NB4 (cell line): ENCODE results near the gene UBP1.
"Not testable (repeated sequence)": the region's sequence is repeated elsewhere in the genome, so short reads cannot be mapped to it uniquely, and the experiment has no call there.

ENCODE experiments used
- DNase-seq: peaks from one replicate; pipeline ENCODE4 v3.0.0; 2010; ENCODE audit warnings: low read depth
- H3K4me3 ChIP-seq: one replicate; pipeline ENCODE4 v1.5.1; 2011; ENCODE audit warnings: mild to moderate bottlenecking, low read depth, low read length, moderate library complexity
- CTCF ChIP-seq: IDR thresholded peaks from one replicate; pipeline ENCODE4 v1.5.1; 2012; ENCODE audit warnings: low read depth, low read length
- MAX ChIP-seq: IDR thresholded peaks from 2 replicates; pipeline ENCODE4 v1.6.1; 2011; ENCODE audit warnings: low read depth, low read length
- MYC ChIP-seq: IDR thresholded peaks from 2 replicates; pipeline ENCODE4 v1.6.1; 2011; ENCODE audit warnings: low read depth, low read length
- POLR2A ChIP-seq: IDR thresholded peaks from 2 replicates; pipeline ENCODE4 v1.6.1; 2011; ENCODE audit warnings: mild to moderate bottlenecking; ENCODE audit not compliant: insufficient read length; ENCODE audit errors: extremely low read depth

UBP1 gene

GRCh38 chr3:33473813-33474212 is 33.6 kb upstream of the UBP1 start:
- TF ChIP-seq CTCF, result no peak
- no peak for TF ChIP-seq MAX
- no peak for TF ChIP-seq POLR2A
- no peak for TF ChIP-seq MYC
- no peak for DNase-seq
- no peak overlapping the region for H3K4me3 ChIP-seq

GRCh38 chr3:33467786-33468185 is 27.6 kb upstream of the UBP1 start:
- TF ChIP-seq MAX, result no peak
- TF ChIP-seq CTCF, result no peak
- TF ChIP-seq MYC, result no peak
- TF ChIP-seq POLR2A, result no peak
- DNase-seq, result no peak

GRCh38 chr3:33461097-33461496 is 20.9 kb upstream of the UBP1 start:
- no peak overlapping the region for H3K4me3 ChIP-seq
- no peak for TF ChIP-seq CTCF
- TF ChIP-seq POLR2A, result no peak
- TF ChIP-seq MAX, result no peak
- TF ChIP-seq MYC, result no peak
- no peak for DNase-seq

More at GRCh38 chr3:33467786-33468185, 27.6 kb upstream of the UBP1 start:
- H3K4me3 ChIP-seq, result no peak overlapping the region

- not testable (repeated sequence) for H3K4me3 ChIP-seq, DNase-seq
Measured at GRCh38 chr3:33459577-33459976, 19.4 kb upstream of the UBP1 start.

- no peak overlapping the region for H3K4me3 ChIP-seq
- no peak for TF ChIP-seq MAX
- no peak for TF ChIP-seq MYC
- TF ChIP-seq CTCF, result no peak
- TF ChIP-seq POLR2A, result no peak
- no peak for DNase-seq
Measured at GRCh38 chr3:33458446-33458845, 18.2 kb upstream of the UBP1 start.

GRCh38 chr3:33456756-33457155 is 16.6 kb upstream of the UBP1 start:
- H3K4me3 ChIP-seq, result no peak overlapping the region
- no peak for DNase-seq
- TF ChIP-seq POLR2A, result no peak
- no peak for TF ChIP-seq MAX
- no peak for TF ChIP-seq CTCF
- TF ChIP-seq MYC, result no peak
